ENCODE measurements around the gene AIFM2.
"Not testable (repeated sequence)": the region's sequence is repeated elsewhere in the genome, so short reads cannot be mapped to it uniquely, and the experiment has no call there.

The AIFM2 gene

DNA sequence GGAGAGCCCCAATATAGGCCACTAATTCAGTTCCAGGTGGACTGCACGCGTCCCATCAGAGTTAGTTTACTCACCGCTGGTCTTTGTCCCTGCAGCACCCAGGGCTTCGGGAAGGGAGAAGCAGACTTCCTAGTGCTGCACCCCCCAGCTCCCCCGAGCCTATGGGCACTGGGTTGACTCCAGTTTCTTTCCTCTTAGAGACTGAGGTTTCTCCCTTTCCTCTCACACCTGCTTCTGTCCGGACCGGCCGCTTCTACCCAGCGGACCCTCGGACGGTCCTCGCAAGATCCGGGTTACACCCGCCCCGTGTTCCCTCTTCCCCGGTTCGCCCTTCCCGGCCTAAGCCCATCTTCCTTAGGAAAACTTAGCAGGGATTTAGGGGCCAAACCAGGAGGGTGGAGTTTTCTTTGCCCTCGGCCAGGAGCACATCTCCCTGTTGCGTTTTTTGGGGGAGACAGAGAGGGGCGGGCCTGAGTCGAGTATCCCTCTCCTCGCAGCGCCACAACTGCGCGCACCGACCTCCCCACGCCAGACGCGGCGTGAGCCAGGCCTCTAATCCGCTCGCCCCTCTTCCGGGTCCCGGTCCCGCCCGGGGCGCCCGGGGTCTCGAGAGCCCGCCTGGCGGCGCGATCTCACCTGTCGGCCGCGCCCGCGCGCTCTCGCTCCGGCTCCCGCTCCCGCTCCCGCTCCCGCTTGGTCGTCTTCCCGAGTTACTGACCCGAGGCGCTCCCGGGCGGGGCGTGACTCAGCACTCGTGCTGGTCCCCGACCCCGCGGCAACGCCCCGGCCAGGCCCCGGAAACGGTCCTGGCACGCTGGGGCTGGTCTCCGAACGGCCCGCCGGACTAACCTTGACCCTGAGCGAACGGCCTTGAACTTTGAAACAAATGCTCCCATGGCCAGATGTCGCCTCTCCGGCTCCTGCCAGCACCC is at the start of gene AIFM2:
TSS of gene AIFM2 (minus strand) at position 728 of the 932 bp plus-strand sequence. CDS start 8,741 bp downstream, outside the sequence.
- FAIRE-seq, result no peak

DNA sequence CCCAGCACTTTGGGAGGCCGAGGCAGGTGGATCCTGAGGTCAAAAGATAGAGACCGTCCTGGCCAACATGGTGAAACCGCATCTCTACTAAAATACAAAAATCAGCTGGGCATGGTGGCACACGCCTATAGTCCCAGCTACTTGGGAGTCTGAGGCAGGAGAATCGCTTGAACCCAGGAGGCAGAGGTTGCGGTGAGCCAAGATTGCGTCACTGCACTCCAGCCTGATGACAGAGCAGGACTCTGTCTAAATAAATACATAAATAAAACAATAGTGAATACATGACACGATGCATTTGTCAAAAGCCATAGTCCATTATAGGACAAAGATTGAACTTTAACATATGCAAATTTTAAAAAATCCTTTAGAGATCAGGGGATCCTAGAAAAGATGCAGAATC is 46.6 kb upstream of the AIFM2 start:
- not testable (repeated sequence) for FAIRE-seq

DNA sequence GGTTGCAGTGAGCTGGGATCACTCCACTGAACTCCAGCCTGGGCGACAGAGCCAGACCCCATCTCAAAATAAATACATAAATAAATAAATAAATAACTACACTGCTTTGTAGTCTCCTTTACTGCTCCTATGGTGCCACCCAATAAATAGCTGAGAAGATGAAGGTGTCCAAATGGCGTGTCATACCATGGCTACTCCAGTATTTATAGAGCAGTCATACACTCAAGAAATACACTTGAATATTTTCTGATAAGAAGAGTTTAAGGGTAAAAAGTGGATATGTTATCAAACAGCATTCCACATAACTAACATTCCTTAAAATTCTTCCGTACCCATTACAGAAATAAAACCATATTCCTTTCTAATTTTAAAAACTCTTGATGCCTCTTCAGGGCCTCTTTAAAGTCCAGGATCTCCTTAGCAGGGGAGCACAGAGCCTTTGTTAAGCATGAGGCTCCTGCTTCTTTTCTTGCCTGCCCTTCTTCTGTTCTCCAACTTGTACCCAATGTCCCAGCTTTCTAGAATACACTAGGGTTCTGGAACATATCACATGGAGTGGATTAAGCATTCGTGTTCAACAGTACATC is 45.6 kb upstream of the AIFM2 start:
- FAIRE-seq, result no peak

DNA sequence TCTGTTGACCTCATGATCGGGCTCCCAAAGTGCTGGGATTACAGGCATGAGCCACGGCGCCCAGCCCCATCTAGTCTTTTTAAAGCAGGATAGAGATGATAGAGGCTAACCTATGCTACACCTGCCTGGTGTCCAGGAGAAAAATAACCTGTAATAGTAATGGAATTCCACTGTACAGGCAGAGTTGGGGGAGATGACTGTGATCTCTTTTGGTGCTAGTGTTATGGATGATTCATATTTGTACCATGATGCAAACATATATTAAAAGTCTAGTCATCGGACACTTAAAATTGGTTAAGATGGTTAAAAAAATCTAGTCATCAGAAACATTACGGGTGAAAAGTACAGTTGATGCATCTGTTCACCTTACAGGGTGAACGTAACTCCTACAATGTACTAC is 43.8 kb upstream of the AIFM2 start:
- no peak for FAIRE-seq

DNA sequence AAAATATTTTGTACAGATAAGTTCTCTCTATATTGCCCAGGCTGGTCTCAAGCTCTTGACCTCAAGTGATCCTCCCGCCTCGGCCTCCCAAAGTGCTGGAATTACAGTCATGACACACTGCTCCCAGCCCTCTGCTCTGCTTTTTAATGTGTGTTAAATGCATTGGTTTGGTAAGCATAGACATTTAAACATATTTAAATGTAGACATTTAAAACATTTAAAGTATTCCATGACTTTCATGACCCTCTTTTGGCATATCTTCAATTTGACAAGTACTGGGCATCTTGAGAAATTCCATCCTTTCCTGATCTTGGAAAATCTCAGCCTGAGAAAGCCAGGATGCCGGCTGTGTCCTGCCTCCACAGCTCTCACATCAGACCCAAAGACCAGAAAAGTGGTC is 42.9 kb upstream of the AIFM2 start:
- no peak for FAIRE-seq

DNA sequence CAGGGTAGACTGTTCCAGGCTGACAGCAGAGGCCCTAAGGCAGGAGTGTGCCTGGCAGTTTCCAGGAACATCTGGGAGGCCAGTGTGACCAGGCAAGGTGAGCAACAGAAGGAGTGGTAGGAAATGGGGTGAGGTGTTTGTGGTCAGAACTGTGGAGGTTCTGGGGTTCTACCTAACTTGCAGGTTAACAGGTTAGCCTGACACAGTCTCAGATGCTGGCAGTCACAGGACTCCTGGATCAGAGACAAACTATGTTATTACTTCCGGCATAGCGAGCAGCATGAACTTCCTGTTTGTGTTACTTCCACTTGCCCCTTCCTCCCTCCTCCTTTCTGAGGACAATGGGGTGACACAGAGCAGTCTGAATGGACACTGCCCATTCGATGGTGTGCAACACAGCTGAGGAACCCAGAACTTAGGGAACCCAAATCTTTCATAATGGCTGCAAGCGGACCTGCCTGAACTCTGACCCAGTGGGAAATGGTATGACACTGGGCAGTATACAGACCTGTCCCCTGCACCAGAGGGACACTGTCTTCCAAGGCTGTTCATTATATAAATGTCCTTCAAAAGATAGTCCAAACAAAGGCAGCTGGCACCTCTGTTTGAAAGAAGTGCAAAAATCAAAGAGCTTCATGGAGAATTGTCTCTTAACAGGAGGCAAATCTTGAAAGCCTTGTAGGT is 41.6 kb upstream of the AIFM2 start:
- FAIRE-seq, result no peak

DNA sequence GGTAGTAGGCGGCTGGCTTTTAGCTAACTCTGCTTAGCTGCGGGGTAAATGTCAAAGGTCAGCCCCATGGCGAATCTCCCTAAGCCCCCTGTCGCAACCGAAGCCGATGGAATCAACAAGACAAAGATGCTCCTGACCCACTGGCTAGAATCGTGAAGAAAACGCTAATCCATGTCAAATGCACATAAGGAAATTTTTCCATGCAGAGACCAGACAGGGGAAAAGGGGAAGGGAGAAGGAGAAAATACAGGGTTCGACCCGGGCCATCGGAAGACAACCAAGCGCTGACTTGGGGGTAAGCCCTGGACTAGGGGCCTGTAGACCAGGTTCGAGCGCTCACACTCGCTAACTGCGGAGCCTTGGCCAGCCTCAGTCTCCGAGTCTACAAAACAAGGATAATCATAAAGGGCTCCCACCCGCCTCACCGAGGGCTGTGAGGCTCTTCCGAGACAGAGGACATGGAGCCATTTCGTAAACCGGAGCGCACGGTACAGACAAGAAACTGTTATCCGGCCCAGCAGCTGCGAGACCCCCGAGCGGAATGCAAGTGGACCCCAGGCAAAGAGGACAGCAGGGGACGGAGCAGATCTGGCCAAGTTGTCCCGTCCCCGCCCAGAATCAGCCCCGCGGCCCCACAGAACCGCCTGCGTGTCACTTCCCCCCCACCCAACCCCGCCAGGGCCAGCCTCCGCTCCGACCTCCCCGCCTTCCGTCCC is 37.2 kb upstream of the AIFM2 start:
- FAIRE-seq, result no peak

DNA sequence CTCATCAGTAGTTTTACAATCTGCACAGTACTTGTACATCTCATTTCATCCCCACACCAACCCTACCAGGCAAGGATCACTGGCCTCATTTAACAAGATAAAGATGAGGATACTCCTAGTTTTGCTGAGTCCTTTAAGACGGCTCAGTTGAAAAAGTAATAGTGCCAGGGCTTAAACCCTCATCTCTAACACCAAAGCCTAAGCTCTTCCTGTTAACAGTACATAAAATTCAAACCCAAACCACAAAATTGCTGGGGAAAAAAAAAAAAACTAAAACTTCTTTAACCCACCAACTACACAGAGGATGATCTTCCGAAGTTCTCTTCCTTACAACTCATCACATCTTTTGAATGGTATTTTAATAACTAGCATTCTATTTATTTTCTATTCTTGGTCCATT is 36.4 kb upstream of the AIFM2 start:
- no peak for FAIRE-seq

DNA sequence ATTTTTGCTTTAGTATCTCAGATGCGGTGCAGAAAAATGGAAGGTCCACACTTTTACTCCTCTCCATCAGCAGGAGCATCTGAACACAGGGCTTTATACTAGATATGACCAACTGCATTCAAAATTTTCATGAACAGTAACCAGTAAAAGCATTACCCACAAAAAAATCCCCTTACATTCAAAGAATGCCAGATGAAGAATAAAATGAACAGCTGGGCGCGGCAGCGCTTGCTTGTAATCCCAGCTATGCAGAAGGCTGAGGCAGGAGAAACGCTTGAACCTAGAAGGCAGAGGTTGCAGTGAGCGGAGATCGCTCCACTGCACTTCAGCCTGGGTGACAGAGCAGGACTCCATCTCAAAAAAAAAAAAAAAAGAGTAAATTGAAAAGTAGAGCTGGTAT is 34.6 kb upstream of the AIFM2 start:
- FAIRE-seq, result no peak

DNA sequence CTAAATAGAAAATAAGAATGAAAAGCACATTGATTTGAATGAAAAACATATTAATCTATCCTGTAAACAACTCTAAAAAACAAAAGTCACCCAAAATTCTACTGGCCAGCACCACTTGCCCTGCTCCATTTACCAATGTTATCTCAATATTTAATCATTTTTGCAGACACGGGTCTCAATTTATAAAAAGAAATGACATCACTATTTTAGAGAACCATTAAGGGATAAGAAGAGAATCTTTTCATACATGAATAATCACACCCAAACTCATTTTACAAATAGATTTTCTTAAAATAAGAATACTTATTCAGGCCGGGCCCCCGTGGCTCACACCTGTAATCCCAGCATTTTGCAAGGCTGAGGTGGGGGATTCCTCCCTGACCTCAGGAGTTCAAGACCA is 33.8 kb upstream of the AIFM2 start:
- FAIRE-seq, result no peak

DNA sequence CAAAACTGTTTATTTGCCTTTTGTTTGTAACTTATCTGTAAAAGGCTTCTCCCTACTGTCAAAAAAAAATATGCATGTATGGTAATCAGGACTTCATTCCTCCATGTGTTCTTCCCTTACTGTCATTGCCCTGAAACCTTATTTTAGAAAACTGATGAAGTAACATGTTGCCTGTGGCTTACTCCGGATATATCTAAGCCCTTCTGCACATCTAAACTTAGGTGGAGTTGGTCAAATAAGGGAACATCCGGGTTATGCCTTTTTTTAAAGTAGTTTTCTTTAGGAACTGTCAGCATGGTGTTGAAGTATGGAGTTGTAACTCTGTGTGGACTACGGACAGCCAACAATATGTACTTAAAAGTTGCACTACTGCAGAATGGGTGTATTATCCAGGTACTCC is 31.5 kb upstream of the AIFM2 start:
- no peak for FAIRE-seq

DNA sequence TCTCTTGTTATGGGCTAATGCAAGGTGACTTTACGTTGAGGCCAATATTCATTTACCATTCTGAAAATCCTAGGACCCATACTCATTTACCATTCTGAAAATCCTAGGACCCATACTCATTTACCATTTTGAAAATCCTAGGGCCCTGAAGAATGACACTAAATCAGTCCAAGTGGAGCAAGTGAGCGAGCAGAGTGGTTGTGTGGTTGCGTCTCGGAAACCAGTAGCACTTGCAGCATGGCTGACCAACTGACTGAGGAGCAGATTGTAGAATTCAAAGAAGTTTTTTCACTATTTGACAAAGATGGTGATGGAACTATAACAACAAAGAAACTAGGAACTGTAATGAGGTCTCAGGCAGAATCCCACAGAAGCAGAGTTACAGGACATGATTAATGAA is 30.8 kb upstream of the AIFM2 start:
- FAIRE-seq, result no peak

DNA sequence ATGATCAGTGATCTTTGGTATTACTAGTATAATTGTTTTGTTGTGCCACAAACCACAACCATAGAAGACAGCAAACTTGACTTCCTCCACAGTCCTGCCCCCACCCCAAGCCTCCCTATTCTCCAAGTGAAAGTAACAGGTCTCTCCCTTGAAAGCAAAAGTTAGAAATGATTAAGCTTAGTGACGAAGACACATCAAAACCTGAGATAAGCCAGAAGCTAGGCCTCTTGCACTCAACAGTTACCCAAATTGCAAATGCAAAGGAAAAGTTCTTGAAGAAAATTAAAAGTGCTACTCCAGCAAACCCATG is 30.2 kb upstream of the AIFM2 start:
- FAIRE-seq, result no peak

DNA sequence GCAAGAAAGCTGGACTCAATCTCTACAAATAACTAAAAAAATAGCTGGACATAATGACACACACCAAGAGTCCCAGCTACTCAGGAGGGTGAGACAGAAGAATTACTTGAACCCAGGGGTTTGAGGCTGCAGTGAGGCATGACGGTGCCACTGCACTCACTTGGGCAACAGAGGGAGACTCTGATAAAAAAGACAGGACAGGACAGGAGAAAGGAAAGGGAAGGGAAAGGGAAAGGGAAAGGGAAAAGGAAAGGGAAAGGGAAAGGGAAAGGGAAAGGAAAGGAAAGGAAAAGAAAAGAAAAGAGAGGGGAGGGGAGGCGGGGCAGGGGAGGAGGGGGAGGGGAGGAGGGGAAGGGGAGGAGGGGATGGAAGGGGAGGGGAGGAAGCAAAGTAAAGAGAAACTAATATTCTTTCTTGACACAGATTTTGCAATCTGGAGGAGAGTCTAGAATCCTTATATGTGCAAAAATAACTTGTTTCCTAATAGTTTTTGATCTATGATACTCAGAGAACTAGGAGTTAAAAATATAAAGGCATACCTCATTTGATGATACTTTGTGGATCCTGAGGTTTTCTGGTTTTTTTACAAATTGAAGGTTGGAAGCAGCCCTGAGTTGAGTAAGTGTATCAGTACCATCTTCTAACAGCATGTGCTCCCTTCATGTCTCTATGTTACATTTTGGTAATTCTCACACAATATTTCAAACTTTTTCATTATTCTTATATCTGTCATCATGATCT is 29.7 kb upstream of the AIFM2 start:
- no peak for FAIRE-seq

DNA sequence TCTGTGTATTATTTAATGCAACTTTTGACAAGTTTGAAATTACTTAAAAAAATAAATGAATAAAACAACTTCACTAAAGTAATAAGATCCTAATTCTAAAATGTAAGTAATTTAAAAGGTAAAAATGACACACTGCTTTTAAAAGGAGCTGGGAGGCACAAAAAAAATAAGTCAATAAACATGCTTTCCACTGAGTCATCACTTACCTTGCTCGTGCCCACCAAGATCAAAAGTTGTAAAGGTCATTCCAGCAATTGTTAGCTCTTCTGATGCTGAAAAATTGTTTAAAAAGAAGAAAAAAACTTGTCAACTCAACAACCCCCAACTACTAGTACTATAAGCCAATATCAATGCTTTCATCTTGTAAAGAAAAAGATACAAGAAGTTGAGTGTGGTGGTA is 28.2 kb upstream of the AIFM2 start:
- no peak for FAIRE-seq

DNA sequence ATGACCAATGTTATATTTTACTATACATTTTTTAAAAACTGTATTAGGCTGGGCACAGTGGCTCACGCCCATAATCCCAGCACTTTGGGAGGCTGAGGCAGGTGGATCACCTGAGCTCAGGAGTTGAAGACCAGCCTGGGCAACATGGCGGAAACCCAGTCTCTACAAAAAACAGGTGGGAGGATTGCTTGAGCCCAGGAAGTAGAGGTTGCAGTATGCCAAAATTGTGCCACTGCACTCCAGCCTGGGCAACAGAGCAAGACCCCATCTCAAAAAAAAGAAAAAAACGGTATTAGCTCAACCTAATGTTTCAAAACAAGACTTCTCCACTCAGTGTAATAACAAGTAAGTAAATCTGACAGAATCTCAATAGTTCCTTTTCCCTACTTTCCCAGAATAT is 26.7 kb upstream of the AIFM2 start:
- FAIRE-seq, result not testable (repeated sequence)

DNA sequence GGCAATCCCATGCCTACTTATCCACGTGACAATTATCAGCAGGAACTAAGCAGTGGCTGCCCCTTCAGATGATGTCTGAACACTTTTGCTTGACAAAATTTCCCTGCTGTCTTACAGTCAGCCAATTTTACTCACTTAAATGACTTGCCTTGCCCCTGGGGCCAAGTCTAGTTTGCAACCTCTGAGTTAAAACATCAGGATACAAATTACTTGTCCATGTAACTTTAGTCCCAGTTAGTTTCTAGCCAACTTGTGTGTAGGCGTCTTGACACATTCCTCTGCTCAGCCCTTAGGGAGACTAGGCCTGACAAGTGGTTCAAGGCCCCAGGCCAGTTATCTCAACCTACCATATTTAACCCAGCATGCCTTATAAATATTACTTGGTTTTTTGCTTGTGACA is 25.5 kb upstream of the AIFM2 start:
- FAIRE-seq, result no peak

DNA sequence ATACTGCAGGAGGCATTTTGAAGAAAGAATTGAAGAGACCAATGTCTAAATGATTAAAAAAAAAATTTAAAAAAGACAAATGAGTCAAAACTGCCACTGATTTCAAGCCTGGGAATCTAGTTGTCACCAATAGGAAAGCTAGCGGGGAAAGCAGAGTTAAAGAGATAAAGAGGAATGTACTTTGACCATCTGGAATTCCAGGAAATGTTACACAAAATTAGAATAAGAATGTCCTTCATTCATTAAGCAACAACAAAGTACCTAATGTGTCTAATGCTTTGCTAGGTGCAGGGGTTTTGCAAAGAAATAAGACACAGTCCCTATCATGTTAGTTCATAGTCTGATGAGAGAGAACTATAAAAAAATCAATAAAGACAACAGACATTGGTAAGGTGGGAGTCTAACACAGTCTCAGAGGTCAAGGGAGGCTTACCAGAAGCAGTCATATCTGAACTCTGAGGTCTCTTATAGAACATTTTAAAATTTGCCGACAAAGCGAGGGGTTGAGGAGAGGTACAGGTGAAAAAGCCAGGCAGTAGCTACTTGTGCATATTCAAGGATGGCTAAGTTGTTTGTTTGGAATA is 22.7 kb upstream of the AIFM2 start:
- no peak for FAIRE-seq

DNA sequence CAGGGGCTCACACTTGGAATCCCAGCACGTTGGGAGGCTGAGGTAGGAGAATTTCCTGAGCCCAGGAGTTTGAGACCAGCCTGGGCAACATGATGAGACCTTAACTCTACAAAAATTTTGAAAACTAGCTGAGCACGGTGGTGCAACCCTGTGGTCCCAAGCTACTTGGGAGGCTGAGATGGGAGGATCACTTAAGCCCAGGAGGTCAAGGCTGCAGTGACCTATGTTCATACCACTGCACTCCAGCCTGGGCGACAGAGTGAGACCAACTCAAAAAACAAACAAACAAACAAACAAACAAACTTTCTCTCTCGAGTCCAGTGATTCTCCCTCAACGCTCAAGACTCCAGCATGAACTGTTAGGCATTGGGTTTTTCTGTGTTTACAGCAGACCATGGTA is 15.9 kb upstream of the AIFM2 start:
- no peak for FAIRE-seq

DNA sequence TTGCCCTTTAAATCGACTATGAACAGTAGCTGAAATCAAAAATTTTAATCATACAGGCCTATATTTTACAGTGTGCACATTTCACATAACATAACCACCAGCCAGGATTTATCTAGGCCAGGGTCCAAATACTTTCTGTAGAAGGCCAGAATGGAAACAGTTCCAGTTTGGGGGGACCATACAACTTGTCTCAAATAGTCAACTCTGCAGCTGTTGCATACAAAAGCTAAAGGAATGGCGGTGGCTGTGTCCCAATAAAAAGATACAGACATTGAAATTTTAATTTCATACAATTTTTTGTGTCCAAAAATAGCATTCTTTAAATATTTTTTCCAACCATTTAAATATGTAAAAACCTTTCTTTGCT is 14.6 kb upstream of the AIFM2 start:
- no peak for FAIRE-seq

DNA sequence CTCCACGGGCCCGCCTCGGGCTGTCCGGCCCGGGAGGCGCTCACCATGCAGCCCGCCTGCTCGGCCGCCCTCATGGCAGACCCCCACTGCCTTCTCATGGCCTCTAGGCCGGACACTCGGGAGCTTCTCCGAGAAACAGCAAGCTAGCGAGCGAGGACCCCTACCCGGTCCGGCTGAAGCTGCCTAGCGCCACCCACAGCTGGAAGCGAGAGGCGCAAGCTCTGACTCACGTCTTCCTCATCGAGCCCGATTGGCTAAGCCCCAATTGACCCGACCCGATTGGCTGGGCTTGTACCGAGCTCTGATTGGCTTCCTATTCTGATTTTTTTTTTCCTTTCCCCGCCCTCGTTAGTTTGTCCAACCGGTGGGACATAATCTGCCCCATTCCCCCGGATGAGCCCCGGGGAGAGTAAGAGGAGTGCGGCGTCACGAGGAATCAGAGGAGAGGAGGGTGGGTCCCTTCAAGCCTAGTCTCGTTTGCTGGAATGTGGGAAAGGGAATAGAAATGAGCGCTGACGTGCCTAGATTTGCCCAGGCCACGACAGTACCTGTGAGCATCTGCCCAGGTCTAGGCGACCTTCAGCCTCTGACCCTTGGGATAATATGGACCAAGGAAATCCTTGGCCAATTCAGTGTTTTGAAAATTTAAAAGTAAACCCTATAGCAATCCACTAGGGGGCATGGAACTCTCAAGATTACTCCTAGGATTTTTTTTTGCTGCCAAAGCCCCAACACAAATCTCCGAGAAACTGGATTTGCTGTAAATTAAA is 14.0 kb upstream of the AIFM2 start, which contains the start of gene TYSND1:
TSS of gene TYSND1 (minus strand) at position 212 of the 770 bp plus-strand sequence. CDS start at position 98, 114 bp downstream.
- peak; percentile 91 for FAIRE-seq
